ENCODE measurements around the gene GCN1. TPM values are rescaled to one million over a fixed set of nuclear protein-coding genes. Genes with fewer than 3 reads are reported as not detected.

GCN1 gene
- total RNA-seq, 2 donors from 2014 or later: 93.1 to 106 TPM

DNA sequence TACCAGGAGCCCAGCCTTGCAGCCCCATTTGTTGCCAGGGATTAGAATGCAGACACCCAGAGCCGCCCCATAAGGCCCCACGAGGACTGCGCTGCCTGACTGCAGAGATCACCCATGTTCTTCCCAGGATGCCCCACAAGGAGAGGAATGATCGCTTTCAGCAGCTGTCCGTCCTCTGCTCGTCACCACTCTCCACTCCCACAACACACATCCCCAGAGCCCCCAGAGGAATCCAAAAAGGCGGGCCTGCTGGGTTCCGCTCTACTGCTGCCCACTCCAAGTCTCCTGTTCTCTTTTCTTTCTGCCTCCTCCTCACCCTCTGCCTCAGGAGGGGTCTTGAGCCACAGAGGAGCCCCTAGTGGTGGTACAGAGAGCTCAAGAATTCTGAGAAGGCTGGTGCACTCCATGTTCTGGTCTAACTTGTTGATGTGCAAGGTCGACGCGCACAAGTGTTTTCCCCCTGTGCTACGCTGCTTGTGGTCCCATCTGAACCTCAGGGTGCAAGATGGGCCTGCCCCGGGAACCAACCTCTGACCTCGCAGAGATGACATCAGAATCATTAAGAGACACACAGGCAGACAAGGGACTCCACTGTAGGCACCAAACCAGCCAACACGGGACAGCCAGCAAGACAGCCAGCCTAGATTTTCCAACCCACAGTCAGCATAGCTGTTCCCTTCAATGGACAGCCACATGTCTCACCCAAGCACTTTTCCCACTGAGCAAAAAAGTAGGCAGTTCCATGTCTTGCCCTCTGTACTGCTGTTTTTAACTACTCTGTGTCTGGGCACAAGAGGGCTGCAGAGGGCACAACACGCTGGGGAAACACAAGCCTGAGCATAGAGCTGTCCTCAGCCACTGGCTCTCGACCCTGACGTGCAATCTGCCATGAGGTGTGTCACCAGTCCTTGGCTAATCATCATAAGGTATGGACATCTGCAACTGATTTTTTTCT lies 41.1 kb upstream of the GCN1 start:
- Mint-ChIP-seq H3K36me3 (ENCODE audit: insufficient read depth in 2 of 2) (no peaks in the 10 kb centered on the region), H3K4me3 (no peak overlapping the region), H3K9me3 (no peaks in the 10 kb centered on the region), H3K27me3 (ENCODE audit: low read depth) (no peaks in the 10 kb centered on the region), H3K27ac (no peak overlapping the region), H3K4me1 (ENCODE audit: low read depth) (peaks cover 75% of the 10 kb centered on the region)
- no peak for ATAC-seq (replicated peaks in 1 of 2)
- no peak for DNase-seq

DNA sequence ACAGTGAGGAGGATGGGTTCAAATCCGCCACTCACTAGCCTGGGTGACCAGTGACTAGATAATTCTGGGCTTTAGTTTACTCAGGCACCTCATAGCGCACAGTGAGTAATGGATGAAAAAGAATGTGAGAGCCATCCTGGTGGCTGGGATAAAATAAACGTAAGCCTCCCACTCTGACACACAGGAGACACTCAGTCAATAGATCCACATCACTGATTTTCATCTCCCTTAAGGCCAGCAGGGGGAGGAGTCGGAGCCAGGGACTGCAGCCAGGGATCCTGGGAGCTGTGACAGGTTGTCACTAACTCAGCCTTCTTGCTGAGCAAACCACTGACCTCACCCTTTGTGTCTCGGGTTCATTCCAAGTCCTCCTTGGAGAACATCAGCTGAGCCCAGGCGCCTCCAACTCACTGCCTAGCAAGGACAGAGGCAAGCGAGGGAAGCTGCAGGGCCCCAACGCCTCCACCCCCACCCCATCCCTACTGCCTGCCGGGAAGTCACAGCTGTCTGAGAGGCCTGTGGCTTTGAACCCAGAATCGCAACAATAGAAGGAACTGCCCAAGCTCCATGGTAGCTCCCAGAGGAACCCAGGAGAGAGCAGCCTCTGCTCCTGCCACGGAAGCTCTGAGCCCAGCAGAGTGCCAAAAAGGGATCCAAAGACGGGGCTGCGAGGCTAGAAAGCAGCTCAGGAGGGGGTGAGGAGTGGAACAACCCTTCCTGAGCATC lies 40.3 kb upstream of the GCN1 start:
- H3K36me3 Mint-ChIP-seq (ENCODE audit: insufficient read depth in 2 of 2): no peaks in the 10 kb centered on the region
- H3K4me1 Mint-ChIP-seq (ENCODE audit: low read depth): peaks cover 78% of the 10 kb centered on the region
- DNase-seq (no peak), ATAC-seq (replicated peaks in 1 of 2) (no peak)
- no peaks in the 10 kb centered on the region for H3K9me3 Mint-ChIP-seq
- no peak overlapping the region for H3K4me3 Mint-ChIP-seq
- H3K27me3 Mint-ChIP-seq (ENCODE audit: low read depth): no peaks in the 10 kb centered on the region
- H3K27ac Mint-ChIP-seq: peak overlapping the region; percentile 27

DNA sequence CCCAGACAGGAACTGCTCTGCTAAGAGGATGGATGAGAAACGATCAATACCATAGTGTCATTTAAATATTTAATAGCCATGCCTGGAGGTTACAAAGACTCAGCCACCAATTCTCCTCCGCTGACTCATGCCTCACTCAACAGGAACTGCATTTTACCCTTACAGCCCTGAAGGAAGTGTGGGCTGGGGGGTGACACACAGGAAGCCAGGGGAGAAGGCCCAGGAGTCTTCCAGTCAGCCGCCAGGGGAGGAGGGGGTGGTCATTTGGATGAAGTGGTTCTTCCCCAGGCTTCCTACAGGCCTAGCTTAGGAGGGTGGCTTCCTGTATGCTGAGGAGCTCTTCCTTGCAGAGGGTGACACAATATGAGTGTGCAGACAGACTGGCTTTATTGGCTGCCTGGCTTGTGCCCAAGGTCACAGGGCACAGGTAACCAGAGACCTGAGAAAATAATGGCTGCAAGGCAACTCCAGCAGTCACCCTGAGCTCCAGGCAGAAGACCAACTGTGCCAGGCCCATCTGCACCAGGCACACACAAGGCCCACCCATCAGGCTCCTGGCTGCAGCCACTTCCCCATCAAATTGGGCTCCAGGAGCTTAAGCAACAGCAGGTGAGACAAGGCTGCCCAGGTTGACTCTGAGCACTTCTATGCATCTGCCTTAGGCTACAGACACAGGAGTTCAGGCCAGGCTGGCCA lies 36.9 kb upstream of the GCN1 start:
- H3K4me3 Mint-ChIP-seq: peak overlapping the region; percentile 73 to 87
- DNase-seq (peak; percentile 83 to 84), ATAC-seq (replicated peaks in 1 of 2) (peak; percentile 81 to 86)
- H3K36me3 Mint-ChIP-seq (ENCODE audit: insufficient read depth in 2 of 2): no peaks in the 10 kb centered on the region
- peaks cover 86% of the 10 kb centered on the region for H3K4me1 Mint-ChIP-seq (ENCODE audit: low read depth)
- H3K27ac Mint-ChIP-seq: peak overlapping the region; percentile 99
- no peaks in the 10 kb centered on the region for H3K27me3 Mint-ChIP-seq (ENCODE audit: low read depth)
- no peaks in the 10 kb centered on the region for H3K9me3 Mint-ChIP-seq

DNA sequence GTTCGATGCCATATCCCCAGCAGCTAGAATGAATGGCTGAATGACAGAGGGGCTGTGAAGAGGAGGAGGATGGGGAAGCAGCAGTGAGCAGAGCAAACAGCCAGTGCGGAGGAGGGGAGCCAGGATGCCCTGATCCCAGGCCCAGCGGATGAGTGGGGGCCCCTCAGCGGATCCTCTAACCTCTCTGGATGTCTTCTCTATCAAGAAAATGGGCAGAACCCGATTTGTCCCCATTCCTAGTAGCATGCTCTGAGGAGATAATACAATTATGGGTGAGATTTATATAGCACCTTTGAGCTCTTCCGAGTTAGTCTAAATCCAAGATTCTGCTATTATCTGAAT lies 36.4 kb upstream of the GCN1 start:
- no peak for DNase-seq
- Mint-ChIP-seq H3K4me1 (ENCODE audit: low read depth) (peaks cover 86% of the 10 kb centered on the region), H3K27me3 (ENCODE audit: low read depth) (no peaks in the 10 kb centered on the region), H3K27ac (peak overlapping the region; percentile 99), H3K4me3 (peak overlapping the region; percentile 73 to 87), H3K36me3 (ENCODE audit: insufficient read depth in 2 of 2) (no peaks in the 10 kb centered on the region), H3K9me3 (no peaks in the 10 kb centered on the region)
- ATAC-seq (replicated peaks in 1 of 2): no peak

DNA sequence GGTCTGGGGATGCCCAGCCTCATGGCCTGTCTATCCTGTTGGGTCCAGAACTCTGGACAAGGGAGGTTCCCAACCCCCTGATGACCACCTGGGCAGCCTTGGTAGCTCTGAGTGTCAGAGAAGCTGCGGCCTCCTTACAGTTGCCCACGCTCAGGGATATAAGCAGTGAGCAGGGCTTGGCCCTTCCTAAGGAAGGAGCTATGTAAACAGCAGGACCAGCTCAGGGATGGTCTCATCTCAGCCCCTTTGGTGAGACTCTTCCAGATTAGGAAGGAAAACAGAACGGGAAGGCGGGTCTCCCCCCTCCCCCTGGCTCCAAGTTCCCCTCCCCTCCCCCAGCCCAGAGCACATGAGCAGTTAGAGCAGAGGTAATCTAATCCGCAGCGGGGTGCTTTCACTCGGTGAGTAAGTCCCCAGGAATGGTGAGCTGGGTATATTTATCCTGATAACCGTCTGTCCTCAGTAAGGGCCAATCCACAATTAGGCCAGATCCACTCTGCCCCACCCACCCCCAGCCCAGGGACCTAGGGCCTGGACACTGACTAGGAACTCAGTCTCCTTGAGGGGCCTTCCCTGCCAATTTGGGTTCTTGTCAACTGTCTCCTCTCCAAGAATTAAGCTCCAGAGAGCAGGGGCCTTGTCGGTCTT lies 35.9 kb upstream of the GCN1 start:
- H3K4me3 Mint-ChIP-seq: peak overlapping the region; percentile 73 to 87
- no peaks in the 10 kb centered on the region for H3K27me3 Mint-ChIP-seq (ENCODE audit: low read depth)
- H3K36me3 Mint-ChIP-seq (ENCODE audit: insufficient read depth in 2 of 2): no peaks in the 10 kb centered on the region
- H3K27ac Mint-ChIP-seq: peak overlapping the region; percentile 99
- H3K4me1 Mint-ChIP-seq (ENCODE audit: low read depth): peaks cover 86% of the 10 kb centered on the region
- DNase-seq (no peak), ATAC-seq (replicated peaks in 1 of 2) (no peak)
- H3K9me3 Mint-ChIP-seq: no peaks in the 10 kb centered on the region

DNA sequence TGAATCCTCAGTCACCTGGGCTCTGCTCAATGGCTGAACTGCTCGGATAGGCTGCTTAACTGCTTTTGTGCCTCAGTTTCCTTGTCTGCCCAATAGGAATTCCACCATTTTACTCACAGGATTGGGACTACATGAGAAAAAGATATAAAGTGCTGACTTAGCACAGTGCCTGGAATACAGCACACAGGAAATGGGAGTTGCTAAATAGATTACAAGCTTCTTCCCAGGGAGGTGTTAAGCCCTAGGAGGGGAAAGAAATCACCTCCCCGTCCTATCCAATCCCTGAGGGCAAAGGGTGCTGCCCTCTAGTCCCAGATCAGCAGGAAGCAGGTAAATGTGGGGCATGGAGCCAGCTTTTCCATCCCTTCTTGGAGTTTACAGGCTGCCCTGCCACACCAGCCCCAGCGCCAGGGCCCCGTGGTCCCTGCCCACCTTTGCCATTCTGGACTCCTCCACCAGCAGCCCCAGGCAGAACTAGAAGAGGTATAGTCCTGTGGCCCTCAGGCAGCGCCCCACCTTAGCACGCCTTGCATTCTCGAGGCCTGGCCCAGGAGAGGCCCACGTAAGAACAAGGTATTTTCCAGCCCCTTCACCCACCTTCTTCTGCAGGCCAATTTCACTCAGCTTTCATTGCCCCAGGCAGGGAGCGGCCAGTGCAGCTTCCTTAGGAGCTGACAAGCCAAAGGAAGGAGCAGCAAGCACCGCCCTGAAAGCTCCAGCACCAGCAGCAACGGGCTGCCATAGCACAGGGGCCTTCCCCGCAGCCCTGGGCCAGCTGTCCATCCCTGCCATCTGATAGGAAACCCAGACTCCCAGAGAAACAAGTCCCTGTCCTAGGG lies 35.2 kb upstream of the GCN1 start:
- DNase-seq: no peak
- no peaks in the 10 kb centered on the region for H3K27me3 Mint-ChIP-seq (ENCODE audit: low read depth)
- no peak overlapping the region for H3K4me3 Mint-ChIP-seq

DNA sequence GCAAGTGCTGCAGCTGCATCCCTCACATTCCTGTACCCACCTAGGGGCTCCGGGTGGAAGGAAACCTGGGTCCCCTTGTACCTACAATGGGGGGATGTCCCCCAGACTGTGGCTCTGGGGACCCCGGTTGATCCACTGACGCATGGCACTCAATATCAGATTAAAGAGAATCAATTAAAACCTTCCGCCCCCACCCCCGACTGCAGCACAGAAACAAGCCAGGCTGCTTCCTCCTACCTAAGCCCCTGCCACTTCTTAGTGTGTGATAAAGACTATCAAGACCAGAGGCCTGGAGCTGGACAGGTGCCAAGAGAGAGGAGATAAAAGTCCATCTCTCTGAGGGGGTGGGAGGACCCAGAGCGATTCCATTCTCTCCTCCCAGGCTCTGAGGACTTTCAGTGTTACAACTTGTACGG lies 34.6 kb upstream of the GCN1 start:
- no peak for DNase-seq
- peak overlapping the region in 1 of 2 donors; percentile 70 for H3K4me3 Mint-ChIP-seq
- peaks cover 82% of the 10 kb centered on the region for H3K4me1 Mint-ChIP-seq (ENCODE audit: low read depth)
- no peaks in the 10 kb centered on the region for H3K9me3 Mint-ChIP-seq
- H3K27me3 Mint-ChIP-seq (ENCODE audit: low read depth): no peaks in the 10 kb centered on the region
- no peak for ATAC-seq (replicated peaks in 1 of 2)
- no peaks in the 10 kb centered on the region for H3K36me3 Mint-ChIP-seq (ENCODE audit: insufficient read depth in 2 of 2)
- peak overlapping the region; percentile 55 for H3K27ac Mint-ChIP-seq

More for the DNA sequence above, 35.2 kb upstream of the GCN1 start:
- Mint-ChIP-seq H3K36me3 (ENCODE audit: insufficient read depth in 2 of 2) (no peaks in the 10 kb centered on the region), H3K9me3 (no peaks in the 10 kb centered on the region), H3K4me1 (ENCODE audit: low read depth) (peaks cover 84% of the 10 kb centered on the region), H3K27ac (peak overlapping the region; percentile 99)
- no peak for ATAC-seq (replicated peaks in 1 of 2)

DNA sequence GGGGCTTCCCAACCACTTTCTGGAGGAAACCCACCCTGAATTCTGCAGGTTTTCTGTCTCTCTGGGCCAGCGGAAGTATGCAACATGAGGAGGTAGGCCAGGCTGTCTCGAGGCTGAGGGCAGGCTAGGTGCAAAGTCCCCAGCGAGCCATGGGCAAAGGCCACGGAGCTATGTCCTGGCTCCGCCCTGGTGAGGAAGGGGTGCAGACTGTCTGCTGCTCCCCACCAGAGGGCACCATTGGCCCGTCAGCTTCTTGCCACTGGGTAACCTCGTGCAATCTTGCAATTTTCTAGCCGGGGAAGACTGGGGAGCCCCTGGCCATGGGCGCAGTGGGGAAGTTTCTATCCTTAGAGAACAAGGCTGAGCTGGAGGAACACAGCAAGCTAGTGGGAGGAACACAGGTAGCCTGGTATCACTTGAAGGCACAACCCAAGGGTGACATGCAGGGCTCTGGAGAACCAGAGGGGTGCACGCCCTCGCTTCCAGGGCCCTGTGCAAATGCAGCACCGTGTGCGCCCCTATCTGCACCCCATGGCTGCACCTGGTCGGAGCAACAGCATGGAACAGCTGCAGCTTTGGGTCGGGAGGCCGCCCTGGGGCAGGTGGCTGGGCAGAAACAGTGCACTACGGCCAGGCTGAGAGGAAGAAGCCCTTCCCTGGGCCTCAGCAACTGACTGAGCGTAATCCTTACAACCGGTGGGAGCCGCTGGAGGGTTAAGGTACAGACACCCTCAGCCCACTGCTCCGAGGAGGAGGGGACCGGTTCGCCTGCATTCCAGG lies 34.0 kb upstream of the GCN1 start:
- Mint-ChIP-seq H3K27ac (peak overlapping the region; percentile 39), H3K27me3 (ENCODE audit: low read depth) (no peaks in the 10 kb centered on the region), H3K4me3 (peak overlapping the region; percentile 64 to 70), H3K9me3 (no peaks in the 10 kb centered on the region), H3K4me1 (ENCODE audit: low read depth) (peaks cover 76% of the 10 kb centered on the region), H3K36me3 (ENCODE audit: insufficient read depth in 2 of 2) (peaks cover 0 to 1% of the 10 kb centered on the region in 2 donors)
- DNase-seq: peak; percentile 89 to 91
- ATAC-seq (replicated peaks in 1 of 2): peak; percentile 76 to 83

DNA sequence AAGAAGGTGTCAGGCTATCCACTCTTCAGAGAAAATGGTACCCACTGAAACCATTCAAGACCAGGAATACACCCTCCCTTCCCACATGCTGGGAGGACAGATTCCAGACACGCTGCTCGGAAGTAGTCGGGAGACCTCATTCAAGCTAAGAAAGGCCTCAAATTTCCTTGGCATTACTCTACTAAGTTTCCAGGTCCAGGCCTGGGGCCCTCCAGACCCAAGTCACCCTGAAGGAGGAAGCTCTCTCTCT lies 33.5 kb upstream of the GCN1 start:
- ATAC-seq (replicated peaks in 1 of 2) (peak in 1 of 2 donors; percentile 1), DNase-seq (no peak)
- no peaks in the 10 kb centered on the region for H3K9me3 Mint-ChIP-seq
- H3K27me3 Mint-ChIP-seq (ENCODE audit: low read depth): no peaks in the 10 kb centered on the region
- peaks cover 0 to 4% of the 10 kb centered on the region in 2 donors for H3K36me3 Mint-ChIP-seq (ENCODE audit: insufficient read depth in 2 of 2)
- peak overlapping the region; percentile 64 to 70 for H3K4me3 Mint-ChIP-seq
- H3K27ac Mint-ChIP-seq: peak overlapping the region; percentile 39
- H3K4me1 Mint-ChIP-seq (ENCODE audit: low read depth): peaks cover 74% of the 10 kb centered on the region

DNA sequence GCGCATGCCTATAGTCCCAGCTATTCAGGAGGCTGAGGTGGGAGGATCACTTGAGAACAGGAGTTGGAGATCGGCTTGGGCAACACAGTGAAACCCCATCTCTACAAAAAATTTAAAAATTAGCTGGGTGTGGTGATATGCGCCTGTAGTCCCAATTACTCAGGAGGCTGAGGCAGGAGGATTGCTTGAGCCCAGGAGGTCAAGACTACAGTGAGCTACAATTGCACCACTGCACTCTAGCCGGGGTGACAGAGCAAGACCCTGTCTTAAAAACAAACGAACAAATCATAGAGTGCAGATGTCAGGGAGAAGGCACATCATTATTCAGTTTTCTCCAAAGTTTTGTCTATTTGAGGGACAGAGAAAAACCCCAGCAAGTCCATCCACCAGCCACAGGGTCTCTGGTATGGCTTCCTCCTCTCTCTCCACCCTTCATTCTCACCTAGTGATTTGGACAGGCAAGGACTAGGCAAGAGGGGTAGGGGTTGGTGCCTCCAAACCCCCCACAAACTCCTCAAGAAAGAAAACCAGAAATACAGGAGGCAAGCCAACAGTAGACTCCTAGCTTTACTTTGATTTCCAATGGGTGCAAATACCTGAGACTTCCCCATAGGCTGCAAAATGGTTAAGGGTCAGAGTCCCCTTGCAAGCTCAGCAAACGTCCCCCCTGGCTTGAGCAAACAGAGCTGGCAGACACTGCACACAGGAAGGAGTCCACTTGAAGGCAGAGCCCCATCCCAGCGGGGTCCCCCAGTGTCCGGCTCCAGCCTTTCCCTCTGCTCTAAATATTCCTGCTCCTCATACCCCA lies 32.9 kb upstream of the GCN1 start:
- Mint-ChIP-seq H3K27ac (peak overlapping the region; percentile 39), H3K4me3 (no peak overlapping the region), H3K4me1 (ENCODE audit: low read depth) (peaks cover 72% of the 10 kb centered on the region), H3K9me3 (no peaks in the 10 kb centered on the region), H3K36me3 (ENCODE audit: insufficient read depth in 2 of 2) (peaks cover 0 to 8% of the 10 kb centered on the region in 2 donors), H3K27me3 (ENCODE audit: low read depth) (no peaks in the 10 kb centered on the region)
- DNase-seq (no peak), ATAC-seq (replicated peaks in 1 of 2) (no peak)

All from activated T-cell treated with anti-CD3 and anti-CD28 coated beads, Interleukin-2, amount 50 U/mL, for 72 hours (primary cell).